ENCODE data around the gene GABRG3. TPM values are rescaled to one million over a fixed set of nuclear protein-coding genes. Genes with fewer than 3 reads are reported as not detected.
A peak's percentile ranks its signal among the peaks of the same experiment; 100 is the strongest.

The GABRG3 gene
- total and polyA plus RNA-seq, 2 donors from 2014 or later, result not detected

DNA sequence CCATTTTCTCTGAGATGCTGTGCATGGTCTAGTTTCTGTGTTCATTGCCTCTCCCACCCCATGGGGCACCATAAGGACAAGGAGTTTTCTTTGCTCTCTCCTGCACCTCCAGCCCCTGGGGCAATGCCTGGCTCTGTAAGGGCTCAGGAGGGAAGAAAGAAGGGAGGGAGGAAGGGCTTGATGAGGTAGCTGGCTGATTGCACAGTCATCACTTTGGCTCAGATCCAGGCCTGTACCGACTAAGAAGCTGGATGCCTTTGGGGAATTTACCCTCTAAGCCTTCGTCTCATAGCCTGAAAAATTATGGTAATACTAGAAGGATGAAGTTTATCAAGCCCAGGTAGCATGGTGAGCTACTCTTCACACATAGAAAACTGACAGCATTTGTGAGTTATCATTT, 382.9 kb downstream of the GABRG3 start:
- H3K9ac ChIP-seq (ENCODE audit: low read length in 3 of 3), result no peak overlapping the region
- no peaks in the 10 kb centered on the region for H3K27me3 ChIP-seq (ENCODE audit: control insufficient read depth, insufficient read depth, low read length)
- FAIRE-seq (no peak), DNase-seq (no peak)
- no peaks in the 10 kb centered on the region for H3K36me3 ChIP-seq (ENCODE audit: control insufficient read depth in 2 of 3, insufficient read depth in 3 of 3, low read length in 3 of 3)
- H3K9me3 ChIP-seq (ENCODE audit: control insufficient read depth in 2 of 3, insufficient read depth in 1 of 3, low read length in 3 of 3), result peaks cover 0 to 4% (median 0%) of the 10 kb centered on the region in 3 donors
- H3K4me1 ChIP-seq (ENCODE audit: control insufficient read depth in 2 of 3, insufficient read depth in 2 of 3, low read depth in 1 of 3, low read length in 3 of 3), result no peaks in the 10 kb centered on the region
- intact Hi-C loops (cut with DNase I), result loop anchor here (10.0 kb wide), 1 partner anchor 289 kb away; no protein-coding TSS in a partner anchor
- H3K4me3 ChIP-seq (ENCODE audit: low read length in 3 of 3), result no peak overlapping the region
- H3K27ac ChIP-seq (ENCODE audit: low read depth in 2 of 2, low read length in 2 of 2), result no peak overlapping the region
- TF ChIP-seq, protein P1, sequence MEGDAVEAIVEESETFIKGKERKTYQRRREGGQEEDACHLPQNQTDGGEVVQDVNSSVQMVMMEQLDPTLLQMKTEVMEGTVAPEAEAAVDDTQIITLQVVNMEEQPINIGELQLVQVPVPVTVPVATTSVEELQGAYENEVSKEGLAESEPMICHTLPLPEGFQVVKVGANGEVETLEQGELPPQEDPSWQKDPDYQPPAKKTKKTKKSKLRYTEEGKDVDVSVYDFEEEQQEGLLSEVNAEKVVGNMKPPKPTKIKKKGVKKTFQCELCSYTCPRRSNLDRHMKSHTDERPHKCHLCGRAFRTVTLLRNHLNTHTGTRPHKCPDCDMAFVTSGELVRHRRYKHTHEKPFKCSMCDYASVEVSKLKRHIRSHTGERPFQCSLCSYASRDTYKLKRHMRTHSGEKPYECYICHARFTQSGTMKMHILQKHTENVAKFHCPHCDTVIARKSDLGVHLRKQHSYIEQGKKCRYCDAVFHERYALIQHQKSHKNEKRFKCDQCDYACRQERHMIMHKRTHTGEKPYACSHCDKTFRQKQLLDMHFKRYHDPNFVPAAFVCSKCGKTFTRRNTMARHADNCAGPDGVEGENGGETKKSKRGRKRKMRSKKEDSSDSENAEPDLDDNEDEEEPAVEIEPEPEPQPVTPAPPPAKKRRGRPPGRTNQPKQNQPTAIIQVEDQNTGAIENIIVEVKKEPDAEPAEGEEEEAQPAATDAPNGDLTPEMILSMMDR (IDR thresholded peaks at IDR 0.05; ENCODE audit: borderline replicate concordance, extremely low read depth, insufficient read depth), result no peak

DNA sequence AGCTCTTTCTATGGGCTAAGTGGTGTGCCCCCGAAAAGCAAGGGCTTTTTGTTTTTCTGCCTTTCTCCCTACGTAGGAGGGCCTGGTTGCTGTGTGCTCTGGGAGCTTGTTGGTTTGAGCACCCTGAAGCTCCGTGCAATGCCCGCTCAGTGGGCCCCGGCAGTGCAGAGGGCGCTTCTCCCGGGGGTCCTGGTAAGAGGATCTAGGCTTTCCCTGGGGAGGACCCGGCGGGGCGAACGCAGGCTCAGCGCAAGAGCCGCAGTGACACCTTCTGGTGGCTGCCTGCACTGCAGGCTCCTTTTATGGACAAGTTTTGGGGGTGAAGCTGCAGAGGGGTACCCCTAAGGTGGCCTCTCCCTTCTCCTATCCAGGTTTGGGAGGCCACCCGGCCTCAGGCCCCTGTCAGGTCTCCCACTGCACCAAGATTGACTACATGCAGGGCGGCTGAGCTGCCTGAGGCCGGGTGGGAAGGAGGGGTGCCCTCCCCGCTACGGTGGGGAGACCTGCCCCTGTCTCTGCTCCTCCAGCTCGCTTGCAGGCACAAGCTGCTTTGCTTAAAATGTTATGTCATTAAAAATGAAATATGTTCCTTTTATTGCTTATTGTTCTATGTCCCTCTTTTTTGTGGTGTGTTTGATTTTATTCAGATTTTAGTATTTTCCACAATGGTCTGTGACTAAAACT, 387.9 kb downstream of the GABRG3 start:
- Histone ChIP-seq H3K9ac (ENCODE audit: low read length in 3 of 3) (no peak overlapping the region), H3K27me3 (ENCODE audit: control insufficient read depth, insufficient read depth, low read length) (no peaks in the 10 kb centered on the region), H3K9me3 (ENCODE audit: control insufficient read depth in 2 of 3, insufficient read depth in 1 of 3, low read length in 3 of 3) (no peaks in the 10 kb centered on the region), H3K4me1 (ENCODE audit: control insufficient read depth in 2 of 3, insufficient read depth in 2 of 3, low read depth in 1 of 3, low read length in 3 of 3) (no peaks in the 10 kb centered on the region), H3K36me3 (ENCODE audit: control insufficient read depth in 2 of 3, insufficient read depth in 3 of 3, low read length in 3 of 3) (no peaks in the 10 kb centered on the region), H3K27ac (ENCODE audit: low read depth in 2 of 2, low read length in 2 of 2) (no peak overlapping the region), H3K4me3 (ENCODE audit: low read length in 3 of 3) (peak overlapping the region in 1 of 3 donors; percentile 39)
- TF ChIP-seq, protein P1 (IDR thresholded peaks at IDR 0.05; ENCODE audit: borderline replicate concordance, extremely low read depth, insufficient read depth), result peak; percentile 78
- intact Hi-C loops (cut with DNase I), result loop anchor here (10.0 kb wide), 1 partner anchor 294 kb away; no protein-coding TSS in a partner anchor
- FAIRE-seq (no peak), DNase-seq (peak in 4 of 5 donors; percentile 29 to 72 (median 58))

DNA sequence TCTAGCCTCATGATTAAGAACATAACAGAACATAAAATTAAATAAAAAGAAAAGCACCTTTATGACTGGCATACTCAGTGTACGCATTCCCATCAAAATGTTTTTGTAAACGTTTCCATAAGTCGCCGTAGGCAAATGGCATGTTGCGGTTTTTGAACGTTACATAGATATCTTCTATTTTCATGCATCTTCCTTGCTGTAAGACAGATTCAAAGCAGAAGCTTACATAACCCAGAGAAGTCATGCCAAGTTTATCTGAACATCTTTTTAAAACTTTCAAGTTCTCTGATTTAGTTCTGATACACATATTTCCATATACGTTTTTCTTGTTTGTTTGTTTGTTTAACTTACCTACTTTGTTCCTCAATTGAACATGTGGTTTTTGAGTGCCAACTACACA, 388.6 kb downstream of the GABRG3 start:
- DNase-seq (no peak), FAIRE-seq (no peak)
- no peaks in the 10 kb centered on the region for H3K27me3 ChIP-seq (ENCODE audit: control insufficient read depth, insufficient read depth, low read length)
- no peaks in the 10 kb centered on the region for H3K36me3 ChIP-seq (ENCODE audit: control insufficient read depth in 2 of 3, insufficient read depth in 3 of 3, low read length in 3 of 3)
- no peak overlapping the region for H3K27ac ChIP-seq (ENCODE audit: low read depth in 2 of 2, low read length in 2 of 2)
- no peak overlapping the region for H3K4me3 ChIP-seq (ENCODE audit: low read length in 3 of 3)
- TF ChIP-seq, protein P1 (IDR thresholded peaks at IDR 0.05; ENCODE audit: borderline replicate concordance, extremely low read depth, insufficient read depth), result no peak
- H3K9me3 ChIP-seq (ENCODE audit: control insufficient read depth in 2 of 3, insufficient read depth in 1 of 3, low read length in 3 of 3), result no peaks in the 10 kb centered on the region
- H3K9ac ChIP-seq (ENCODE audit: low read length in 3 of 3), result no peak overlapping the region
- intact Hi-C loops (cut with DNase I), result loop anchor here (10.0 kb wide), 1 partner anchor 295 kb away; no protein-coding TSS in a partner anchor
- no peaks in the 10 kb centered on the region for H3K4me1 ChIP-seq (ENCODE audit: control insufficient read depth in 2 of 3, insufficient read depth in 2 of 3, low read depth in 1 of 3, low read length in 3 of 3)
